ENCODE data around the gene ADGRV1. TPM values are rescaled to one million over a fixed set of nuclear protein-coding genes. Genes with fewer than 3 reads are reported as not detected.

Gene ADGRV1
- total and polyA plus RNA-seq, 9 of the 15 experiments (the other 6 are each of a cell fraction or from before 2014, with no cell fraction given), result 21.7 to 156 (median 58.2) TPM

GRCh38 chr5:91033370-91033769 lies 474.8 kb downstream of the ADGRV1 start:
- Histone ChIP-seq H3K9me1 (ENCODE audit: control insufficient read depth, insufficient read depth, low read length) (no peaks in the 10 kb centered on the region), H2AFZ (ENCODE audit: low read depth, low read length) (no peak overlapping the region), H3K79me2 (ENCODE audit: control insufficient read depth, insufficient read depth, low read length) (no peaks in the 10 kb centered on the region), H3K4me3 (no peak overlapping the region), H3K9me3 (replicated peaks; ENCODE audit: control insufficient read depth, insufficient read depth, low read depth, low read length) (no peaks in the 10 kb centered on the region), H3K27ac (ENCODE audit: extremely low read depth, low read depth, low read length) (no peak overlapping the region), H3K36me3 (ENCODE audit: control insufficient read depth, insufficient read depth, low read length) (no peaks in the 10 kb centered on the region; the same call in 2 of the 3 replicates), H3K27me3 (ENCODE audit: control insufficient read depth in 2 of 2, insufficient read depth in 2 of 2, low read length in 2 of 2) (no peaks in the 10 kb centered on the region), H4K20me1 (replicated peaks; ENCODE audit: control insufficient read depth, insufficient read depth, low read length) (no peaks in the 10 kb centered on the region), H3K4me2 (ENCODE audit: insufficient read depth, low read length) (no peak overlapping the region), H3K9ac (ENCODE audit: insufficient read depth in 1 of 2, low read depth in 2 of 2, low read length in 2 of 2) (no peak overlapping the region), H3K4me1 (replicated peaks in 1 of 2; ENCODE audit: control insufficient read depth in 2 of 2, insufficient read depth in 2 of 2, low read length in 2 of 2) (peaks cover 0 to 5% of the 10 kb centered on the region in 2 experiments; a peak in 2 of 5 replicates)
- ATAC-seq (no peak), DNase-seq (ENCODE audit: extremely low read depth in 1 of 4, low spot score in 3 of 4) (no peak), FAIRE-seq (no peak)
- BruUV-seq (replicated peaks), result no TSS peak
- intact Hi-C loops (cut with micrococcal nuclease) (no loop called here), in situ Hi-C loops (cut with MboI) (no loop called here)
- WGBS (ENCODE audit: insufficient coverage, low coverage, missing lambda C conversion rate), result 100% methylated on average over 1 of the region's 1 CpG
- ChIA-PET POLR2A (interaction anchor here (1.0 kb wide), 1 partner anchor 350 kb away, joined by 3 read pairs; the partner anchor contains the start of gene ARRDC3), CTCF (ENCODE audit: low intra/inter-chr PET ratio) (no interaction called here)
- TF ChIP-seq SMARCA5 (IDR thresholded peaks at IDR 0.05), result no peak
- TF ChIP-seq CUX1 (CRISPR knock-in tag; IDR thresholded peaks at IDR 0.05), result no peak
- no peak for TF ChIP-seq EWSR1 (IDR thresholded peaks at IDR 0.05; ENCODE audit: borderline replicate concordance, low read depth, partially characterized antibody)
- TF ChIP-seq SNIP1 (IDR thresholded peaks at IDR 0.05; ENCODE audit: low read depth), result no peak
- TF ChIP-seq MXI1 (IDR thresholded peaks at IDR 0.05; ENCODE audit: low read depth, low read length), result no peak
- no peak for TF ChIP-seq ZNF644 (tag; IDR thresholded peaks at IDR 0.05; ENCODE audit: low read depth)
- TF ChIP-seq MITF (IDR thresholded peaks at IDR 0.05), result no peak
- no peak for TF ChIP-seq CREB1 (IDR thresholded peaks at IDR 0.05)
- no peak for TF ChIP-seq CREB1 (CRISPR knock-in tag; IDR thresholded peaks at IDR 0.05)
- TF ChIP-seq SNRNP70 (optimal IDR thresholded peaks at IDR 0.05; ENCODE audit: low read depth, low read length), result no peak
- TF ChIP-seq ARNT (IDR thresholded peaks at IDR 0.05), result no peak
- TF ChIP-seq SUPT5H (IDR thresholded peaks at IDR 0.05), result no peak
- no peak for TF ChIP-seq ZNF280B (CRISPR knock-in tag; IDR thresholded peaks at IDR 0.05)
- TF ChIP-seq ZNF253 (CRISPR knock-in tag; conservative IDR thresholded peaks at IDR 0.05), result no peak
- TF ChIP-seq KLF6 (CRISPR knock-in tag; IDR thresholded peaks at IDR 0.05; ENCODE audit: borderline replicate concordance), result no peak
- TF ChIP-seq ZNF507 (tag; conservative IDR thresholded peaks at IDR 0.05), result no peak

Measured in K562 (cell line).